HG03095 (cell line): ENCODE data around the gene PKN1.
"Not testable (repeated sequence)": the region's sequence is repeated elsewhere in the genome, so short reads cannot be mapped to it uniquely, and the experiment has no call there.

Experiments
- ATAC-seq: cut with Tn5 transposase; IDR thresholded peaks from one replicate; pipeline ENCODE4 v1.9.1; 2021; ENCODE audit warnings: moderate library complexity; ENCODE audit not compliant: unreplicated experiment

PKN1 gene

GRCh38 chr19:14428882-14429416 is 4.2 kb upstream of the PKN1 start:
- ATAC-seq: no peak

DNA sequence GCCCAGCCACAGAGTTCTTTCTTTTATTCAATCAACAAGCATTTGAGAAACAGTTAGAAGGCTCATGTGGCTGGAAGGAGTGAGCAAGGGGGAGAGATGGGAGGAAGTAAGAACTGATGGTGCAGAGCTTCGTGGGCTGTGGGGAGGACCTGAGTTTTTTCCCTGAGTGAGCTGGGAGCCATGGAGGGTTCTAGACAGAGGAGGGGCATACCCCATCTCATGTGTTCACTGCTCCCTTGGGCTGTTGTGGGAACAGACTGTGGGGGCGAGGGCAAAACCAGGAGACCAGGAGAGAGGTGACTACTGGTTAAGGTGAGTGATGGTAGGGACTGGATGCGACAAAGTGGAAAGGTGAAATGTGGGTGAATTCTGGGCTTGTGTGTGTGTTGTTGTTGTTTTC is 2.4 kb upstream of the PKN1 start:
- no peak for ATAC-seq

GRCh38 chr19:14433554-14434501 is 722 bp downstream of the PKN1 start:
- no peak for ATAC-seq

- ATAC-seq: no peak
Observed at GRCh38 chr19:14434543-14435319, 1.6 kb downstream of the PKN1 start.

- no peak for ATAC-seq
Observed at GRCh38 chr19:14435320-14436050, 2.4 kb downstream of the PKN1 start.

DNA sequence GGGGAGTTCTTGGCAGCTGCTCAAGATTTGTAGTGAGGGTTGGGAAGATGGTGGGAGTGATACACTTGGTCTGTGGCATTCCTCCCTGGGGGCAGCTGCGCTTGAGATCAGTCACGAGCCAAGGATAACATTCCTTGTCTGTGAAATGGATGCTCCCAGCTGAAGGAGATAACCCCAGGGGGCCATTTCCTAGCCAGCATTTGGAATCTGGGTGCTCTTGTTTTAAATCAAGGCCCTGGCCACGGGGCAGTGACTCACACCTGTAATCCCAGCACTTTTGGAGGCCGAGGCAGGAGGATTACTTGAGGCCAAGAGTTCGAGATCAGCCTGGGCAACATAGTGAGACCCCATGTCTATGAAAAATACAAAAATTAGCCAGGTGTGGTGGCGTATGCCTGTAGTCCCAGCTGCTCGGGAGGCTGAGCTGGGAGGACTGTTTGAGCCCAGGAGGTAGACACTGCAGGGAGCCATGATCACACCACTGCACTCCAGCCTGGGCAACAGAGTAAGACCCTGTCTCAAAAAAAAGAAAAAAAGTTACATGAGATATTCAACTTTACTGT is 4.6 kb downstream of the PKN1 start:
- ATAC-seq: no peak

DNA sequence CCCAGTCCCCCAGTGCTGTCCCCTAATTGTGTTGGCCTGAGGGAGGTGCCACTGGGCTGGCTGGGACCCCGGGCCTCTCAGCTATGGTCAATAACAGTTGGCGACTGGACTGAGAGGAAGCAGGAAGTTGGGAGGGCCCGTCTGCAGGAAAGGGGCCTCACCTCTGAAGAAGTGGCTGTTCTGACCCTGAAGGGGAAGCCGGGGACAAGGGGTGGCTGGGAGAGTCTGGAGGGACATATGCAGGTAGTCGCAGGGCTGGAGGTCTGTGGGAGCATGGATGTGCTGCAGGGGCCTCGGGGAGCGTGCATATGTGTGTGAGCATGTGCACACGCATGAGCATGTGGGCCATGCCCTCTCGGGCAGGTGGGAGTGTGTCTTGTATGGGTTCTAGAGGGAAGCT is 5.9 kb downstream of the PKN1 start:
- ATAC-seq: no peak

DNA sequence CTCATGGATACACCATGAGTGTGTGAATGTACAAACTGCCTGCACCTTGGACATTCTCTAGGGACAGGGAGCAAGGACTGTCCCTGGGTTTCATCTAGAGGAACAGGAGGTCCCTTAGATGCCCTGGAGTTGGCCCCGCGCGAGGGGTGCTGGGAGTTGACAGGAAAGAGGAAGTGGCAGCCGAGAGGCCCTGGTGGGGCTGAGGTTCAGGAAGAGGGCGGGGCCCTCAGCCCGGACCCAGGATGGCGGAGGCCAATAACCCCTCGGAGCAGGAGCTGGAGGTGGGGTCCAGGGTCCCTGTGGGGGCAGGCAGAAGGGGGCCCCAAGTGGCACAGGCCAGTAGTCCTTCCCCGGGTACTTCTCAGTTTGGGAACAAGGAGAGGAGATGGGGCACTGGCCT is 6.9 kb downstream of the PKN1 start:
- ATAC-seq: peak; percentile 65

DNA sequence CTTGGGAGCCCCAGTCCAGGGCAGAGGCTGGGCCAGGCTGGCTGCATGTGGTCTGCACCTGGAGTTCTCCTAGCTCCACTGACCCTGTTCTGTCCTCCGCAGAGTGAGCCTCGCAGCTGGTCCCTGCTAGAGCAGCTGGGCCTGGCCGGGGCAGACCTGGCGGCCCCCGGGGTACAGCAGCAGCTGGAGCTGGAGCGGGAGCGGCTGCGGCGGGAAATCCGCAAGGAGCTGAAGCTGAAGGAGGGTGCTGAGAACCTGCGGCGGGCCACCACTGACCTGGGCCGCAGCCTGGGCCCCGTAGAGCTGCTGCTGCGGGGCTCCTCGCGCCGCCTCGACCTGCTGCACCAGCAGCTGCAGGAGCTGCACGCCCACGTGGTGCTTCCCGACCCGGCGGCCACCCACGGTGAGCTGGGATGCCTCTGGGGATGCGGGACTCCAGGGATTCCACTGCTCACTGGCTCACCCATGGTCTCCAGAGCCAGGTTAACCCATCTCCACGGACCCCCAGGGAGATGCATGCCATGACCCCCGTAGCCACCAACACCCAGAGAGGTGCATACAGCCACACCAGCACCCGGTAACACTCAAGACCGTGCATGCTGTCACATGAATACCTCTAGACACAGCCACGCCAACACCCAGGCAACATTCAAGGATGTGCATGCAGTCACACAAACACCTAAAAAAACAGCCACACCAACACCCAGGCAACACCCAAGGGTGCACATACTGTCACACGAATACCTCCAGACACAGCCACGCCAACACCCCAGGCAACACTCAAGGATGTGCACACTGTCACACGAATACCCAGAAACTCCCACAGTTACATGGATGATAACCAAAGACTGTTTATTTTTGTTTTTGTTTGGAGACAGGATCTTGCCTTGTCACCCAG is 8.2 kb downstream of the PKN1 start:
- ATAC-seq: no peak

DNA sequence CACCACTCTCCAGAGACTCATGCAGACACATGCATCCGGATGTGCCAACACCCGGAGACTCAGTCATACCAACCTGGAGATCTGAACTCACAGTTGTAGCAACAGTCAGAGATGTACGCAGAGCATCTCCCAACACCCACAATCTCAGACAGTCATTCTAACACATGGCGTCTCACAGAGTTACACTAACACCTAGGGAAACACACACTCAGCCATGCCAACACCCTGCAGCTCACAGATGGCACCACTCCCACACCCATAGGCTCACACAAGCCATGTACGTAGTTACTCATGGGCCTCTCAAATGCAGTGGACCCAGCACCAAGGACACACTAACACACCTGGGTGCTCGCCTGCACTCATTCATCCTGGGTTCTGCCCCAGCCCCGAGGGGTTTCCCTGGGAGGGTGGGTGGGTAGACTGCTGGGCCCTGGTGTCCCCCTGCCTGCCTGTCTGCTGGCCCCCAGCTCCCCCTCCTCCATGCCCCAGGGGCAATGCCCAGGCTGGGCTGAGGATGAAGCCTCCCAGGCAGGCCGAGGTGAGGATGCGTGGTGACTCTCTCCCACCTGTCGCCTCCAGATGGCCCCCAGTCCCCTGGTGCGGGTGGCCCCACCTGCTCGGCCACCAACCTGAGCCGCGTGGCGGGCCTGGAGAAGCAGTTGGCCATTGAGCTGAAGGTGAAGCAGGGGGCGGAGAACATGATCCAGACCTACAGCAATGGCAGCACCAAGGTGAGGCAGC is 10.0 kb downstream of the PKN1 start:
- no peak for ATAC-seq

GRCh38 chr19:14443632-14444216 is 10.6 kb downstream of the PKN1 start:
- no peak for ATAC-seq

- ATAC-seq: no peak
Observed at GRCh38 chr19:14446336-14447036, 13.4 kb downstream of the PKN1 start.

DNA sequence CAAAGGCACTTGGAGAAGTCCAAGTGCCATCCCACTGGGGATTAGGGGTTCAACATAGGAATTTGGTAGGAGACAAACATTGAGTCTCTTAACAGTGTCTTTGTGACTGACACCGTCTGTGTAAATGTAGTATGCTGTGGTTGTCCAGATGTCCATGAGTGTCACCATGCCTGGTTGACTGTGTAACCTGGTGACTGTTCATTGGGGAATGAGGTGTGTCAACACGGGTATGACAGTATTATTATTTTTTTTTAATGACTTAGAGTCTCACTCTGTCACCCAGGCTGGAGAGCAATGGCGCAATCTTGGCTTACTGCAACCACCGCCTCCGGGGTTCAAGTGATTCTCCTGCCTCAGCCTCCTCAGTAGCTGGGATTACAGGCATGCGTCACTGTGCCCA is 16.2 kb downstream of the PKN1 start:
- no peak for ATAC-seq

GRCh38 chr19:14450168-14450874 is 17.2 kb downstream of the PKN1 start:
- no peak for ATAC-seq

- ATAC-seq: no peak
Observed at GRCh38 chr19:14450876-14451275, 17.8 kb downstream of the PKN1 start.

GRCh38 chr19:14452303-14452702 is 19.2 kb downstream of the PKN1 start:
- ATAC-seq: not testable (repeated sequence)

DNA sequence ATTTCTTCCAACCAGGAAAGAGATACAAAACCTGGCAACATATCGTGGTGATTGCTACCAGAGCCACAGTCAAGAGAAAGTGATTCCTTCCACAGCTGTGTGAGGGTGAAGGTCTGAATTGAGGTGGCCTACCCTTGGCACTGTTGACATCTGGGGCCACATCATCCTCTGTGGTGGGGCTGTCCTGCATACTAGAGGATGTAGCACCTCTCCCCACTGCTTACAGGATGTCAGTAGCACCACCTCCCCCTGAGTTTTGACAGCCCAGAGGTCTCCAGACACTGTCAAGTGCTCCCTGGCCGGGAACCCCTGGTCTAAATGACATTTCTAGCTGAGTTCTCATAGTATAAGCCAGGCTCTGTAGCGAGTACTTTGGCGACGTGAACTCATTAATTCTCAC is 26.6 kb downstream of the PKN1 start:
- no peak for ATAC-seq
